ACC112 (cell line): ENCODE measurements around the gene ZNF613.
A peak's percentile ranks its signal among the peaks of the same experiment; 100 is the strongest.
"Not testable (repeated sequence)": the region's sequence is repeated elsewhere in the genome, so short reads cannot be mapped to it uniquely, and the experiment has no call there.

Experiments used
- H2AFZ ChIP-seq: fragments of 200-600 bp; sonication (generic); one replicate; pipeline ENCODE4 v1.6.0; 2017; ENCODE audit warnings: antibody characterized with exemption, low read length; ENCODE audit not compliant: unreplicated experiment
- H3K27ac ChIP-seq: fragments of 200-600 bp; sonication (generic); 2 replicates; pipeline ENCODE4 v1.5.1; 2014; ENCODE audit warnings: low read depth, mild to moderate bottlenecking, antibody characterized with exemption, low read length, moderate library complexity
- H3K27me3 ChIP-seq: fragments of 200-600 bp; sonication (generic); 2 replicates; pipeline ENCODE4 v1.6.1; 2014; ENCODE audit warnings: mild to moderate bottlenecking, antibody characterized with exemption, low read length, moderate library complexity, mixed read lengths; ENCODE audit not compliant: insufficient read depth
- H3K36me3 ChIP-seq: fragments of 200-600 bp; sonication (generic); 2 replicates; pipeline ENCODE4 v1.6.1; 2016; ENCODE audit warnings: mild to moderate bottlenecking, antibody characterized with exemption, low read length, moderate library complexity, mixed read lengths; ENCODE audit not compliant: insufficient read depth
- H3K4me1 ChIP-seq: fragments of 200-600 bp; sonication (generic); one replicate; pipeline ENCODE4 v1.6.1; 2016; ENCODE audit warnings: low read length, mixed read lengths; ENCODE audit not compliant: insufficient read depth, unreplicated experiment, control insufficient read depth
- H3K4me3 ChIP-seq: fragments of 200-600 bp; sonication (generic); 2 replicates; pipeline ENCODE4 v1.5.1; 2014; ENCODE audit warnings: mild to moderate bottlenecking, low read depth, low read length
- H3K79me2 ChIP-seq: fragments of 200-600 bp; sonication (generic); one replicate; pipeline ENCODE4 v1.6.0; 2016; ENCODE audit warnings: low read length; ENCODE audit not compliant: control insufficient read depth, unreplicated experiment, insufficient read depth

ZNF613 gene

DNA sequence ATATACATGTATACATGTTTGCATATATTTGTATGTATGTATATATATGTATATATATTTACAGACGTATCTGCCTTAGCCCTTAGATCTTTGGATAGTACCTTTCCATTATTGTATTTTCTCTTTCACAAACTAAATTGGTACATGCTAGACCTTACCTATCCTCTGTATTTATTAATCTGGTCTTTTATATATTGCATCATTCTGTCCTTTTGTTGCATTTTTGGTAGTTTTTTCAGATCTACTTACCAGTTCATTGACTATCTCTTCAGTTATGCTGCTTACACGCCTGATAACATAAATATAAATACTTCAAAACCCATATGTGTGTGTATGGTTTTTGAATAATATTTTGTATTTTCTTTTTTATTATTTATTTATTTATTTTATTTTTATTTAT lies 11.7 kb downstream of the ZNF613 start:
- no peak overlapping the region for H3K27ac ChIP-seq
- H2AFZ ChIP-seq: no peak overlapping the region
- H3K79me2 ChIP-seq: no peaks in the 10 kb centered on the region
- H3K4me1 ChIP-seq: no peaks in the 10 kb centered on the region
- H3K27me3 ChIP-seq: no peaks in the 10 kb centered on the region
- H3K4me3 ChIP-seq: no peak overlapping the region
- H3K36me3 ChIP-seq: peaks cover 58% of the 10 kb centered on the region

DNA sequence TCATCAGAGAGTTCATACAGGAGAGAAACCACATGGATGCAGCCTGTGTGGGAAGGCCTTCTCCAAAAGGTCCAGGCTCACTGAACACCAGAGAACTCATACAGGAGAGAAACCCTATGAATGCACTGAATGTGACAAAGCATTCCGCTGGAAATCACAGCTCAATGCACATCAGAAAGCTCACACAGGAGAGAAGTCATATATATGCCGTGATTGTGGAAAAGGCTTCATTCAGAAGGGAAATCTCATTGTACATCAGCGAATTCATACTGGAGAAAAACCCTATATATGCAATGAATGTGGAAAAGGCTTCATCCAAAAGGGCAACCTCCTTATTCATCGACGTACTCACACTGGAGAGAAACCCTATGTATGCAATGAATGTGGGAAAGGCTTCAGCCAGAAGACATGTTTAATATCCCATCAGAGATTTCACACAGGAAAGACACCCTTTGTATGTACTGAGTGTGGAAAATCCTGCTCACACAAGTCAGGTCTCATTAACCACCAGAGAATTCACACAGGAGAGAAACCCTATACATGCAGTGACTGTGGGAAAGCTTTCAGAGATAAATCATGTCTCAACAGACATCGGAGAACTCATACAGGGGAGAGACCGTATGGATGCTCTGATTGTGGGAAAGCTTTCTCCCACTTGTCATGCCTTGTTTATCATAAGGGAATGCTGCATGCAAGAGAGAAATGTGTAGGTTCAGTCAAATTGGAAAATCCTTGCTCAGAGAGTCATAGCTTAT lies 17.7 kb downstream of the ZNF613 start:
- H2AFZ ChIP-seq: no peak overlapping the region
- no peaks in the 10 kb centered on the region for H3K4me1 ChIP-seq
- H3K4me3 ChIP-seq: no peak overlapping the region
- no peak overlapping the region for H3K27ac ChIP-seq
- peaks cover 58% of the 10 kb centered on the region for H3K36me3 ChIP-seq
- H3K79me2 ChIP-seq: no peaks in the 10 kb centered on the region
- H3K27me3 ChIP-seq: no peaks in the 10 kb centered on the region

DNA sequence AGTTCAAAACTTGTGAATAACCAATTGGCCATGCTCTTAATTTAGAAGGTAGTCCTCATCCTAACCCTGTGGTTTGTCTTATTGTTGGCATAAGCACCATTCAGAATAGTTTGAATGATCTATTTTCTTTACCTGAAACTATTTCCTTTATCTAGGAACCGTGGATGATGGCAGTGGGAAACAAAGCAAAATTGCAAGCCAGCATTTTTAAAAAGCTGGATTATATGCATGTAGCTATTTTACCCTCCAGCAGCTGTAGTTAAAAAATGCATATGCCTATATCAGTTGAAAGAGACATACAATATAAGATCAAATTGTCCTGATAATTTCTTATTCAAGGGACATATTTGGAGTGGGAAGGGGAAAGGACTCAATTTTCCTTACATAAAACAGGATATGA lies 19.3 kb downstream of the ZNF613 start:
- H3K27ac ChIP-seq: no peak overlapping the region
- no peaks in the 10 kb centered on the region for H3K27me3 ChIP-seq
- H3K4me1 ChIP-seq: no peaks in the 10 kb centered on the region
- H3K36me3 ChIP-seq: peaks cover 44% of the 10 kb centered on the region
- H3K79me2 ChIP-seq: no peaks in the 10 kb centered on the region
- no peak overlapping the region for H2AFZ ChIP-seq
- H3K4me3 ChIP-seq: no peak overlapping the region

DNA sequence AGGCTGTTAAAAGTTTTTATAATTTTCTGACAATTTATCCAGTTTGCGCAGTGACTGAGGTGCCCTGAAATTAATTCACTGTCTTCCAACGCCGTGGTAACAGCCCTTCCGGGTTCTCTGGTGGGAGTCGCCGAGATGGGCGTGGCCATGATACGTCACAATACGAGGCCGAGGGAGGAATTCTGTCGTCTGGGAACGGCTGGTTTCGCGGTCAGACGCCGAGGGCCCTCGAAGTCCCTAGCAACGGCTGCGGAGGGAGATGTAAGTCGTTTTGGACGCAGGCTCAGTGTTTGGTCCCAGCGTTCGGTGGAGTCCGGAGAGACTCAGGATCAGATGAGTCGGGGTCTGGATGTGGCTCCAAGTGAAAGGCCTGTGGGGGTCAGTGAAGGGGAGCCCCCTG lies 21.7 kb downstream of the ZNF613 start:
- Histone ChIP-seq H3K4me1 (no peaks in the 10 kb centered on the region), H3K27ac (no peak overlapping the region), H3K4me3 (peak overlapping the region; percentile 64), H3K27me3 (no peaks in the 10 kb centered on the region), H3K79me2 (no peaks in the 10 kb centered on the region), H2AFZ (peak overlapping the region; percentile 50), H3K36me3 (peaks cover 20% of the 10 kb centered on the region)

DNA sequence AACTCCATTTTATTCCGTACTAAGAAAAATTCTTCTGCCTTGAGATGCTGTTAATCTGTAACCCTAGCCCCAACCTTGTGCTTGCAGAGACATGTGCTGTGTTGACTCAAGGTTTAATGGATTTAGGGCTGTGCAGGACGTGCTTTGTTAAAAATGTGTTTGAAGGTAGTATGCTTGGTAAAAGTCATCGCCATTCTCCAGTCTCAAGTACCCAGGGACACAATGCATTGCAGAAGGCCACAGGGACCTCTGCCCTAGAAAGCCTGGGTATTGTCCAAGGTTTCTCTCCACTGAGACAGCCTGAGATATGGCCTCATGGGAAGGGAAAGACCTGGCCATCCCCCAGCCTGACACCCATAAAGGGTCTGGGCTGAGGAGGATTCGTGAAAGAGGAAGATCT lies 30.6 kb downstream of the ZNF613 start:
- H3K36me3 ChIP-seq, H2AFZ ChIP-seq, H3K79me2 ChIP-seq, H3K27me3 ChIP-seq, H3K4me3 ChIP-seq, H3K4me1 ChIP-seq, H3K27ac ChIP-seq: not testable (repeated sequence)

DNA sequence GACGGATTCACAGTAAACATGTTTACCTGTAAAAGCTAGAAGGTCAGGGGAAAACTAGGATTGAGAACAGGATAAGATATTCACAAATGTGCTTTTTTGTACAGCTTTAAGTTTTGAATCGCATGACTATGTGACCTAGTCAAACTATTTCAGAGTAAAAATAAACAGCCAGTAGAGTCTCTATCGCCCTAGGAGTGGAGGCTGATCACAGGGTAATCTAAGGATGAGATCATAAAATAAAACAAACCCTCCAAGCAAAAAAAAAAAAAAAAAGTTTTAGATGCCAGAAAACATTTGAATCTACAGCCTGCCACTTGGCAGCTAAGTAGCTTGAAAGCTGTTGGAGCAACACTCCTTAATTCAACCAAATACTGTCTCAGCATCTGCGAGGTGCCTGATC lies 32.5 kb downstream of the ZNF613 start:
- no peaks in the 10 kb centered on the region for H3K4me1 ChIP-seq
- no peaks in the 10 kb centered on the region for H3K79me2 ChIP-seq
- H3K27ac ChIP-seq: no peak overlapping the region
- no peak overlapping the region for H3K4me3 ChIP-seq
- H3K36me3 ChIP-seq: peaks cover 11% of the 10 kb centered on the region
- H3K27me3 ChIP-seq: no peaks in the 10 kb centered on the region
- no peak overlapping the region for H2AFZ ChIP-seq

DNA sequence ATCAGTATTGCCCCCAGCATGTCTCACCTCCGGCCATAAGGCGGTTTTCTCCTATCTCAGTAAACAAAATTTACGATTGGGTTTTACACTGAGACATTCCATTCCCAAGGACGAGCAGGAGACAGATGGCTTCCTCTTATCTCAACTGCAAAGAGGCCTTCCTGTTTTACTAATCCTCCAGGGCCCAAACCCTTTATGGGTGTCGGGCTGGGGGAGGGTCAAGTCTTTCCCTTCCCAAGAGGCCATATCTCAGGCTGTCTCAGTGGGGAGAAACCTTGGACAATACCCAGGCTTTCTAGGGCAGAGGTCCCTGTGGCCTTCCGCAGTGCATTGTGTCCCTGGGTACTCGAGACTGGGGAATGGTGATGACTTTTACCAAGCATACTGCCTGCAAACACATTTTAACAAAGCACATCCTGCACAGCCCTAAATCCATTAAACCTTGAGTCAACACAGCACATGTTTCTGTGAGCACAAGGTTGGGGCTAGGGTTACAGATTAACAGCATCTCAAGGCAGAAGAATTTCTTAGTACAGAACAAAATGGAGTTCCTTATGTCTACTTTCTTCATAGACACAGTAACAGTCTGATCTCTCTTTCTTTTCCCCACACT lies 33.5 kb downstream of the ZNF613 start:
- not testable (repeated sequence) for H3K79me2 ChIP-seq, H3K27ac ChIP-seq, H3K4me3 ChIP-seq, H3K27me3 ChIP-seq, H2AFZ ChIP-seq, H3K4me1 ChIP-seq
- peaks cover 21% of the 10 kb centered on the region for H3K36me3 ChIP-seq

DNA sequence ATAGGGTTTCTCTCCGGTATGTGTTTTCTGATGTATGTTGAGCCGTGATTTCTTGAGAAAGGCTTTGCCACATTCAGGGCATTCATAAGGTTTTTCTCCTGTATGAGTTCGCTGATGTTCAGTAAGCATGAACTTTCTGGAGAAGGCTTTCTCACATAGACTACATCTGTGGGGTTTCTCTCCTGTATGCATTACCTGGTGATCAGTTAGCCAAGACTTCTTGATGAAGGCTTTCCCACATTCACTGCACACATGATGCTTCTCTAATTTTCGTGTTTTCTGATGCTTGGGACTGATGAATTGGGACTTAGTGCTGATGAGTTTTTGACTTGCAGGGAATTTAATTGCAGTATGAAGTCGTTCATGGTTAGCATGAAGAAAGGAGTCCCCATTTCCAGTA lies 38.3 kb downstream of the ZNF613 start:
- Histone ChIP-seq H3K4me1 (no peaks in the 10 kb centered on the region), H3K79me2 (no peaks in the 10 kb centered on the region), H2AFZ (no peak overlapping the region), H3K27me3 (no peaks in the 10 kb centered on the region), H3K27ac (no peak overlapping the region), H3K4me3 (no peak overlapping the region), H3K36me3 (peaks cover 58% of the 10 kb centered on the region)

DNA sequence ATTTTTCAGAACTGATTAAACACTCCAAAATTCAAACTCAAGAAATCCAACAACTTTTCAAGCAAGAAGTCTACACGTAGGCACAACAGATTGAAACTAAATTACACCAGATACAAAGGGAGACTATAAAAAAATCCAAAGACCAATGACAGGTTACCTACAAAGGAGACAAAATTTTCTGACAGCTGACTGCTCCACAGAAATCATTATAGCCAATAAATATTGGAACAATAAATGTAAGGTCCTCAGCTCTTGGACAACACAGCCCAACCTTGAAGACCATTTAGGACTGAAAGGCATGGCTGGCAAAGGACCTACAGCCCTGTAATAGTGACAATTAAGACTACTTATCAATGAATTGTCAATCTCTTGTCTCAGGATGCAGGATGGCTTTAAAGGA lies 43.4 kb downstream of the ZNF613 start:
- H3K4me3 ChIP-seq: no peak overlapping the region
- no peaks in the 10 kb centered on the region for H3K79me2 ChIP-seq
- no peak overlapping the region for H3K27ac ChIP-seq
- H3K27me3 ChIP-seq: no peaks in the 10 kb centered on the region
- H3K4me1 ChIP-seq: no peaks in the 10 kb centered on the region
- H3K36me3 ChIP-seq: peaks cover 67% of the 10 kb centered on the region
- H2AFZ ChIP-seq: no peak overlapping the region

DNA sequence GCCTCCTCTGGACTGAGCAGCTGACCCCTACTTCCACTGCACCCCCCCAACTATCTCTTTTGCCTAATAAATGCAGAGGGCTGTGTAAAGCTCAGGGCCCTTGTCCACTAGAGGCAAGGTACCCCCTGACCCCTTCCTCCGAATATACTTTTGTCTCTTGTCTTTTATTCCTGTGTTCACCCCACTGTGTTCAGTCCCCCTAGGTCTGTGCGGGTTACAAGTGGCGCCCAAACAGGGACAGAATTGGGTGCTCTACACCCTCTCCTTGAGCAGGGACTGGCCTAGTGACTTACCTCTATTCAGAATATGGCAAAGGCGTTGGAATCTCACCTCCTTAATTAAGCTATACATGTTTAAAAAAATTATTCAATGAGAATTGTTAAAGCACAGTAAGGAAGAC lies 44.4 kb downstream of the ZNF613 start:
- H3K36me3 ChIP-seq: peaks cover 59% of the 10 kb centered on the region
- no peak overlapping the region for H3K27ac ChIP-seq
- H3K27me3 ChIP-seq: no peaks in the 10 kb centered on the region
- no peaks in the 10 kb centered on the region for H3K4me1 ChIP-seq
- H3K79me2 ChIP-seq: no peaks in the 10 kb centered on the region
- H2AFZ ChIP-seq: no peak overlapping the region
- no peak overlapping the region for H3K4me3 ChIP-seq

DNA sequence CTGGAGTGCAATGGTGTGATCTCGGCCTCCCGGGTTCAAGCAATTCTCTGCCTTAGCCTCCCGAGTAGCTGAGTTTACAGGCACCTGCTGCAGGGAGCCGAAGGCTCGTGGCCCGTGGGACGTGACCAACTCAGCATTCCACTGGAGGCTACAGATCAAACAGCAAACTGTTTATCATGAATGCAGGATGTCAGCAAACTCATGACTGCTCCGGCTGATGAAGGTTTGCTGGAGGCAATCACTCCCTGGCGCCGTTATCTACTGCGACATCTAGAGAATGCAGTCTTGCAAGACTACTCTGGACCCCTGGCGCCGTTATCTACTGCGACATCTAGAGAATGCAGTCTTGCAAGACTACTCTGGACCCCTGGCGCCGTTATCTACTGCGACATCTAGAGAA lies 48.5 kb downstream of the ZNF613 start:
- H3K79me2 ChIP-seq, H3K27me3 ChIP-seq, H3K4me1 ChIP-seq, H3K27ac ChIP-seq, H3K4me3 ChIP-seq, H2AFZ ChIP-seq: not testable (repeated sequence)
- peaks cover 39% of the 10 kb centered on the region for H3K36me3 ChIP-seq
